Upper lobe of left lung (tissue), 4 donors: Measurements from ENCODE around the gene SLAMF9.

Source experiments
- EP300 ChIP-seq, 4 donors: sonication (generic); formaldehyde crosslinking; IDR thresholded peaks; one replicate each; pipeline ENCODE4 v1.5.1; 2017; ENCODE audit warnings: antibody characterized with exemption in 4 of 4, control low read depth in 2 of 4
- POLR2A ChIP-seq, 4 donors: fragments of 450-650 bp; IDR thresholded peaks; one replicate each; pipeline ENCODE4 v1.5.1; 2016 to 2017; ENCODE audit warnings: antibody characterized with exemption in 4 of 4, mild to moderate bottlenecking in 2 of 4
- POLR2AphosphoS5 ChIP-seq, 2 donors: sonication (generic); formaldehyde crosslinking; IDR thresholded peaks; one replicate each; pipeline ENCODE4 v1.5.1; 2017; ENCODE audit warnings: antibody characterized with exemption in 2 of 2
- TF ChIP-seq, protein P1 (sequence below), 6 experiments: fragments of 450-650 bp in 4 of 6; fragments of 200-600 bp in 2 of 6; sonication (generic) in 2 of 6; IDR thresholded peaks; one replicate each; pipeline ENCODE4 v1.5.1; 2016 to 2019; ENCODE audit warnings: antibody characterized with exemption in 6 of 6

GRCh38 chr1:159985473-159985872, 31.4 kb upstream of the SLAMF9 start:
- TF ChIP-seq, protein P1, sequence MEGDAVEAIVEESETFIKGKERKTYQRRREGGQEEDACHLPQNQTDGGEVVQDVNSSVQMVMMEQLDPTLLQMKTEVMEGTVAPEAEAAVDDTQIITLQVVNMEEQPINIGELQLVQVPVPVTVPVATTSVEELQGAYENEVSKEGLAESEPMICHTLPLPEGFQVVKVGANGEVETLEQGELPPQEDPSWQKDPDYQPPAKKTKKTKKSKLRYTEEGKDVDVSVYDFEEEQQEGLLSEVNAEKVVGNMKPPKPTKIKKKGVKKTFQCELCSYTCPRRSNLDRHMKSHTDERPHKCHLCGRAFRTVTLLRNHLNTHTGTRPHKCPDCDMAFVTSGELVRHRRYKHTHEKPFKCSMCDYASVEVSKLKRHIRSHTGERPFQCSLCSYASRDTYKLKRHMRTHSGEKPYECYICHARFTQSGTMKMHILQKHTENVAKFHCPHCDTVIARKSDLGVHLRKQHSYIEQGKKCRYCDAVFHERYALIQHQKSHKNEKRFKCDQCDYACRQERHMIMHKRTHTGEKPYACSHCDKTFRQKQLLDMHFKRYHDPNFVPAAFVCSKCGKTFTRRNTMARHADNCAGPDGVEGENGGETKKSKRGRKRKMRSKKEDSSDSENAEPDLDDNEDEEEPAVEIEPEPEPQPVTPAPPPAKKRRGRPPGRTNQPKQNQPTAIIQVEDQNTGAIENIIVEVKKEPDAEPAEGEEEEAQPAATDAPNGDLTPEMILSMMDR (IDR thresholded peaks at IDR 0.05): no peak
- no peak for TF ChIP-seq POLR2A (IDR thresholded peaks at IDR 0.05)
- TF ChIP-seq POLR2AphosphoS5 (IDR thresholded peaks at IDR 0.05): no peak
- TF ChIP-seq EP300 (IDR thresholded peaks at IDR 0.05): no peak
